ENCODE measurements around the gene TARDBP. TPM values are rescaled to one million over a fixed set of nuclear protein-coding genes. Genes with fewer than 3 reads are reported as not detected.

The TARDBP gene
- total and polyA plus RNA-seq, 9 of the 15 experiments (the other 6 are each of a cell fraction or from before 2014, with no cell fraction given) = 122 to 515 (median 243) TPM

DNA sequence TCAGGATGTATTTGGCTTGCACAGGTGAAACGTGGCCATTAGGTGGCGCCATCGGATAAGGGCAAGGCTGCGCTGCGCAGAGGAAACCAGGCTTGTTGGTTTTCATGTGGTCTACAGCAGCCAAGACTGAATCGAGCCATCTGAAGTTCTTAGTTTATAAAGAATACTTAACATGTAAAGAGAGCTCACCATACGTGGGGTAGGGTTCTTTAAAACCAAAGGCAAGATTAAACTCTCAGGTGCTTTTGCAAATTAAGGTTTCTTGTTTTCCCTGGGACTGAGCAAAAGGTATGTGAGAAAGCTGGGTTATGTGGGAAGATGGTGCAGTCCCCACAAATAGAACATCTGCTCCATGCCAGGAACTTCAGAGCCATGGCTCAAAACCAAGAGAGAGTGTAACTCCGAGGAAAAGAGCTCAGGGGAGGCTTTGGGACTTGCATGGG lies 25.3 kb downstream of the TARDBP start (continued):
- TF ChIP-seq, protein P1, sequence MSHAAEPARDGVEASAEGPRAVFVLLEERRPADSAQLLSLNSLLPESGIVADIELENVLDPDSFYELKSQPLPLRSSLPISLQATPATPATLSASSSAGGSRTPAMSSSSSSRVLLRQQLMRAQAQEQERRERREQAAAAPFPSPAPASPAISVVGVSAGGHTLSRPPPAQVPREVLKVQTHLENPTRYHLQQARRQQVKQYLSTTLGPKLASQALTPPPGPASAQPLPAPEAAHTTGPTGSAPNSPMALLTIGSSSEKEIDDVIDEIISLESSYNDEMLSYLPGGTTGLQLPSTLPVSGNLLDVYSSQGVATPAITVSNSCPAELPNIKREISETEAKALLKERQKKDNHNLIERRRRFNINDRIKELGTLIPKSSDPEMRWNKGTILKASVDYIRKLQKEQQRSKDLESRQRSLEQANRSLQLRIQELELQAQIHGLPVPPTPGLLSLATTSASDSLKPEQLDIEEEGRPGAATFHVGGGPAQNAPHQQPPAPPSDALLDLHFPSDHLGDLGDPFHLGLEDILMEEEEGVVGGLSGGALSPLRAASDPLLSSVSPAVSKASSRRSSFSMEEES (CRISPR knock-in tag; IDR thresholded peaks at IDR 0.05) = no peak
- peak; percentile 95 for TF ChIP-seq SMC3 (conservative IDR thresholded peaks at IDR 0.05; ENCODE audit: insufficient read depth, low read depth, low read length)
- TF ChIP-seq, protein P2, sequence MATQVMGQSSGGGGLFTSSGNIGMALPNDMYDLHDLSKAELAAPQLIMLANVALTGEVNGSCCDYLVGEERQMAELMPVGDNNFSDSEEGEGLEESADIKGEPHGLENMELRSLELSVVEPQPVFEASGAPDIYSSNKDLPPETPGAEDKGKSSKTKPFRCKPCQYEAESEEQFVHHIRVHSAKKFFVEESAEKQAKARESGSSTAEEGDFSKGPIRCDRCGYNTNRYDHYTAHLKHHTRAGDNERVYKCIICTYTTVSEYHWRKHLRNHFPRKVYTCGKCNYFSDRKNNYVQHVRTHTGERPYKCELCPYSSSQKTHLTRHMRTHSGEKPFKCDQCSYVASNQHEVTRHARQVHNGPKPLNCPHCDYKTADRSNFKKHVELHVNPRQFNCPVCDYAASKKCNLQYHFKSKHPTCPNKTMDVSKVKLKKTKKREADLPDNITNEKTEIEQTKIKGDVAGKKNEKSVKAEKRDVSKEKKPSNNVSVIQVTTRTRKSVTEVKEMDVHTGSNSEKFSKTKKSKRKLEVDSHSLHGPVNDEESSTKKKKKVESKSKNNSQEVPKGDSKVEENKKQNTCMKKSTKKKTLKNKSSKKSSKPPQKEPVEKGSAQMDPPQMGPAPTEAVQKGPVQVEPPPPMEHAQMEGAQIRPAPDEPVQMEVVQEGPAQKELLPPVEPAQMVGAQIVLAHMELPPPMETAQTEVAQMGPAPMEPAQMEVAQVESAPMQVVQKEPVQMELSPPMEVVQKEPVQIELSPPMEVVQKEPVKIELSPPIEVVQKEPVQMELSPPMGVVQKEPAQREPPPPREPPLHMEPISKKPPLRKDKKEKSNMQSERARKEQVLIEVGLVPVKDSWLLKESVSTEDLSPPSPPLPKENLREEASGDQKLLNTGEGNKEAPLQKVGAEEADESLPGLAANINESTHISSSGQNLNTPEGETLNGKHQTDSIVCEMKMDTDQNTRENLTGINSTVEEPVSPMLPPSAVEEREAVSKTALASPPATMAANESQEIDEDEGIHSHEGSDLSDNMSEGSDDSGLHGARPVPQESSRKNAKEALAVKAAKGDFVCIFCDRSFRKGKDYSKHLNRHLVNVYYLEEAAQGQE (IDR thresholded peaks at IDR 0.05; ENCODE audit: borderline replicate concordance) = peak; percentile 87
- TF ChIP-seq, protein P2 (CRISPR knock-in tag; IDR thresholded peaks at IDR 0.05; ENCODE audit: low read depth) = no peak
- 0 out of 2 replicates have a peak, but pooled peaks have one; percentile 7 for TF ChIP-seq EHMT2 (IDR thresholded peaks at IDR 0.05)
- no peak for TF ChIP-seq ZNF764 (CRISPR knock-in tag; IDR thresholded peaks at IDR 0.05; ENCODE audit: low read depth)
- TF ChIP-seq ZNF134 (CRISPR knock-in tag; conservative IDR thresholded peaks at IDR 0.05) = no peak
- TF ChIP-seq, protein P3, sequence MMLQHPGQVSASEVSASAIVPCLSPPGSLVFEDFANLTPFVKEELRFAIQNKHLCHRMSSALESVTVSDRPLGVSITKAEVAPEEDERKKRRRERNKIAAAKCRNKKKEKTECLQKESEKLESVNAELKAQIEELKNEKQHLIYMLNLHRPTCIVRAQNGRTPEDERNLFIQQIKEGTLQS (IDR thresholded peaks at IDR 0.05) = no peak
- TF ChIP-seq, protein P3 (CRISPR knock-in tag; conservative IDR thresholded peaks at IDR 0.05) = peak; percentile 47; the same call in 1 of the 2 replicates
- TF ChIP-seq XRCC5 (IDR thresholded peaks at IDR 0.05; ENCODE audit: low read depth, low read length) = peak; percentile 65; the same call in 1 of the 2 replicates
- TF ChIP-seq ARNT (IDR thresholded peaks at IDR 0.05) = peak in 1 of 2 experiments; percentile 44; a peak in 1 of 4 replicates
- no peak for TF ChIP-seq IFI16 (CRISPR knock-in tag; IDR thresholded peaks at IDR 0.05)
- no peak for TF ChIP-seq KLF13 (tag; IDR thresholded peaks at IDR 0.05; ENCODE audit: borderline replicate concordance, low read depth)
- TF ChIP-seq CHD2 (IDR thresholded peaks at IDR 0.05; ENCODE audit: low read depth, low read length) = no peak
- 0 out of 2 replicates have a peak, but pooled peaks have one; percentile 21 for TF ChIP-seq ZNF384 (IDR thresholded peaks at IDR 0.05; ENCODE audit: low read depth, low read length)
- TF ChIP-seq ZNF76 (CRISPR knock-in tag; IDR thresholded peaks at IDR 0.05; ENCODE audit: borderline replicate concordance) = no peak
- TF ChIP-seq ZNF431 (CRISPR knock-in tag; IDR thresholded peaks at IDR 0.05) = no peak
- TF ChIP-seq BACH1 (tag; IDR thresholded peaks at IDR 0.05) = no peak

Data from K562 (cell line).